ENCODE data around the gene CRACR2A. TPM values are rescaled to one million over a fixed set of nuclear protein-coding genes. Genes with fewer than 3 reads are reported as not detected.

Gene CRACR2A
- total RNA-seq, 1 donor from 2014 or later = 0.82 TPM

- no peak for DNase-seq (ENCODE audit: low spot score in 2 of 2)
Observed at GRCh38 chr12:3692616-3693365, 60.1 kb downstream of the CRACR2A start.

GRCh38 chr12:3686463-3686862 is 66.4 kb downstream of the CRACR2A start:
- DNase-seq (ENCODE audit: low spot score in 2 of 2) = no peak
- FAIRE-seq = no peak

More at GRCh38 chr12:3692616-3693365, 60.1 kb downstream of the CRACR2A start:
- FAIRE-seq = no peak

GRCh38 chr12:3685830-3686229 is 67.1 kb downstream of the CRACR2A start:
- DNase-seq (ENCODE audit: low spot score in 2 of 2) (no peak), FAIRE-seq (no peak)

GRCh38 chr12:3684449-3685051 is 68.4 kb downstream of the CRACR2A start:
- DNase-seq (ENCODE audit: low spot score in 2 of 2) (no peak), FAIRE-seq (no peak)

GRCh38 chr12:3683670-3684069 is 69.2 kb downstream of the CRACR2A start:
- no peak for FAIRE-seq
- no peak for DNase-seq (ENCODE audit: low spot score in 2 of 2)

GRCh38 chr12:3681595-3682061 is 71.3 kb downstream of the CRACR2A start:
- DNase-seq (ENCODE audit: low spot score in 2 of 2) = no peak
- FAIRE-seq = no peak

GRCh38 chr12:3680919-3681594 is 71.9 kb downstream of the CRACR2A start:
- FAIRE-seq = no peak
- DNase-seq (ENCODE audit: low spot score in 2 of 2) = no peak

- no peak for DNase-seq (ENCODE audit: low spot score in 2 of 2)
- FAIRE-seq = no peak
Observed at GRCh38 chr12:3679831-3680230, 73.1 kb downstream of the CRACR2A start.

GRCh38 chr12:3677609-3678008 is 75.3 kb downstream of the CRACR2A start:
- DNase-seq (ENCODE audit: low spot score in 2 of 2) (no peak), FAIRE-seq (no peak)

GRCh38 chr12:3673981-3674708 is 78.8 kb downstream of the CRACR2A start:
- FAIRE-seq (no peak), DNase-seq (ENCODE audit: low spot score in 2 of 2) (no peak)

GRCh38 chr12:3672113-3672509 is 80.8 kb downstream of the CRACR2A start:
- DNase-seq (ENCODE audit: low spot score in 2 of 2) = no peak
- no peak for FAIRE-seq

GRCh38 chr12:3671330-3672112 is 81.4 kb downstream of the CRACR2A start:
- no peak for DNase-seq (ENCODE audit: low spot score in 2 of 2)
- FAIRE-seq = no peak

- DNase-seq (ENCODE audit: low spot score in 2 of 2) (no peak), FAIRE-seq (no peak)
Observed at GRCh38 chr12:3670083-3670620, 82.8 kb downstream of the CRACR2A start.

GRCh38 chr12:3669594-3669993 is 83.3 kb downstream of the CRACR2A start:
- DNase-seq (ENCODE audit: low spot score in 2 of 2) (no peak), FAIRE-seq (no peak)

- FAIRE-seq = no peak
- no peak for DNase-seq (ENCODE audit: low spot score in 2 of 2)
Observed at GRCh38 chr12:3668479-3669165, 84.3 kb downstream of the CRACR2A start.

- DNase-seq (ENCODE audit: low spot score in 2 of 2) (no peak), FAIRE-seq (no peak)
Observed at GRCh38 chr12:3667485-3667884, 85.4 kb downstream of the CRACR2A start.

GRCh38 chr12:3666441-3666840 is 86.5 kb downstream of the CRACR2A start:
- DNase-seq (ENCODE audit: low spot score in 2 of 2) (no peak), FAIRE-seq (no peak)

GRCh38 chr12:3662521-3662921 is 90.4 kb downstream of the CRACR2A start:
- no peak for DNase-seq (ENCODE audit: low spot score in 2 of 2)
- FAIRE-seq = no peak

- FAIRE-seq (no peak), DNase-seq (ENCODE audit: low spot score in 2 of 2) (no peak)
Observed at GRCh38 chr12:3661028-3661427, 91.9 kb downstream of the CRACR2A start.
